Fibroblast of lung (primary cell): ENCODE measurements around the gene LRP10. TPM values are rescaled to one million over a fixed set of nuclear protein-coding genes. Genes with fewer than 3 reads are reported as not detected.
"Not testable (repeated sequence)": the region's sequence is repeated elsewhere in the genome, so short reads cannot be mapped to it uniquely, and the experiment has no call there.

Source experiments
- DNase-seq, 2 donors: peaks; one replicate each; pipeline versions ENCODE4 v3.0.0 to v3.0.0-alpha.2; 2010; ENCODE audit warnings: low read depth in 2 of 2
- H2AFZ ChIP-seq: 2 replicates; pipeline ENCODE4 v1.5.1; 2012; ENCODE audit warnings: low read length, control low read depth, inconsistent platforms
- H3K27ac ChIP-seq: 2 replicates; pipeline ENCODE4 v1.5.1; 2011; ENCODE audit warnings: low read length, control low read depth; ENCODE audit not compliant: insufficient read depth
- H3K27me3 ChIP-seq: 2 replicates; pipeline ENCODE4 v1.5.1; 2011; ENCODE audit warnings: mild to moderate bottlenecking, low read length; ENCODE audit not compliant: control insufficient read depth, insufficient read depth
- H3K36me3 ChIP-seq: 2 replicates; pipeline ENCODE4 v1.5.1; 2011; ENCODE audit warnings: low read length; ENCODE audit not compliant: control insufficient read depth, insufficient read depth
- H3K4me1 ChIP-seq: 2 replicates; pipeline ENCODE4 v1.5.1; 2011; ENCODE audit warnings: low read length; ENCODE audit not compliant: control insufficient read depth, insufficient read depth; ENCODE audit errors: extremely low read depth
- H3K4me2 ChIP-seq: 2 replicates; pipeline ENCODE4 v1.5.1; 2011; ENCODE audit warnings: low read length, control low read depth; ENCODE audit not compliant: insufficient read depth; ENCODE audit errors: extremely low read depth
- H3K4me3 ChIP-seq, 4 experiments: fragments of 200-600 bp in 1 of 4; sonication (generic) in 1 of 4; replicated peaks in 1 of 4; 2 replicates each; pipeline ENCODE4 v1.5.1; 2011 to 2016; ENCODE audit warnings: low read length in 4 of 4, low read depth in 3 of 4, mild to moderate bottlenecking in 3 of 4, control low read depth in 2 of 4, inconsistent platforms in 1 of 4, mixed read lengths in 1 of 4; ENCODE audit not compliant: insufficient read depth in 1 of 4; ENCODE audit errors: control extremely low read depth in 1 of 4
- H3K79me2 ChIP-seq: 2 replicates; pipeline ENCODE4 v1.5.1; 2012; ENCODE audit warnings: mild to moderate bottlenecking, low read length, inconsistent platforms; ENCODE audit not compliant: control insufficient read depth, insufficient read depth
- H3K9ac ChIP-seq: 2 replicates; pipeline ENCODE4 v1.5.1; 2011; ENCODE audit warnings: mild to moderate bottlenecking, low read length, control low read depth; ENCODE audit not compliant: insufficient read depth
- H3K9me3 ChIP-seq: 2 replicates; pipeline ENCODE4 v1.5.1; 2012; ENCODE audit warnings: low read depth, low read length; ENCODE audit not compliant: control insufficient read depth, insufficient read depth
- H4K20me1 ChIP-seq: 2 replicates; pipeline ENCODE4 v1.5.1; 2011; ENCODE audit warnings: low read length; ENCODE audit not compliant: control insufficient read depth, insufficient read depth; ENCODE audit errors: extremely low read depth
- EZH2 ChIP-seq: IDR thresholded peaks from 2 replicates; pipeline ENCODE4 v1.5.1; 2012; ENCODE audit warnings: low read length, control low read depth, mild to moderate bottlenecking; ENCODE audit errors: missing control alignments
- polyA plus RNA-seq, 2 donors: library from polyadenylated mRNA; depleted of rRNA in 1 of 2; stranded (reverse) in 1 of 2; unstranded in 1 of 2; fragments of >200 nt; gene quantifications; 2 replicates each; pipeline ENCODE4 v1.2.1, GENCODE V29; 2011 to 2012; ENCODE audit warnings: missing spikeins in 1 of 2
- total RNA-seq: library from RNA; depleted of rRNA; stranded (reverse); fragments of >200 nt; gene quantifications from 2 replicates; pipeline ENCODE4 v1.2.1, GENCODE V29; 2014
- TF ChIP-seq, protein P1 (sequence below), 2 donors: IDR thresholded peaks in 1 of 2; conservative IDR thresholded peaks in 1 of 2; 1 replicate in 1 of 2; 2 replicates in 1 of 2; pipeline ENCODE4 v1.5.1; 2011 to 2012; ENCODE audit warnings: low read length in 2 of 2, control low read depth in 1 of 2, inconsistent platforms in 1 of 2, low read depth in 1 of 2, mild to moderate bottlenecking in 1 of 2

Gene LRP10
- total and polyA plus RNA-seq, 2 donors (not counting 1 experiment from before 2014, with no cell fraction given): 95.5 to 130 TPM

DNA sequence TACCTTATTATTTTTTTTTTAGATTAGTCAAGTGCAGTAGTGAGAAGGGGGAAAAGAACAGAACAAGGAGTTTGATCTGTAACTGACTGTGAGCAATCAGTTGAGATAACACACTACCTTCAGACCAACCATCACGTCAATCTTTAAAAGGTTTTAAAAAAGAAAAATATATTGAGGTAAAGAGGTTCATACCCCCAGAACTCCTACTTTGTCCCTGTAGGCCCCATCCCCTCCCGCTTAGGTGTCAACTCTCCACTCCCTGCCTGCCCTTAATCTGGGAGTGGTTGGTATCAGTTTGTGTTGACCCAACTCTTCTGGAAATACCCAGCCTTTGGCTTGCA lies 19.0 kb upstream of the LRP10 start:
- peak overlapping the region in 1 of 4 experiments; percentile 62 for H3K4me3 ChIP-seq
- peaks cover 45% of the 10 kb centered on the region for H3K4me1 ChIP-seq
- H3K27me3 ChIP-seq: no peaks in the 10 kb centered on the region
- H3K79me2 ChIP-seq: no peaks in the 10 kb centered on the region
- H4K20me1 ChIP-seq: no peaks in the 10 kb centered on the region
- no peak for TF ChIP-seq EZH2
- TF ChIP-seq, protein P1, sequence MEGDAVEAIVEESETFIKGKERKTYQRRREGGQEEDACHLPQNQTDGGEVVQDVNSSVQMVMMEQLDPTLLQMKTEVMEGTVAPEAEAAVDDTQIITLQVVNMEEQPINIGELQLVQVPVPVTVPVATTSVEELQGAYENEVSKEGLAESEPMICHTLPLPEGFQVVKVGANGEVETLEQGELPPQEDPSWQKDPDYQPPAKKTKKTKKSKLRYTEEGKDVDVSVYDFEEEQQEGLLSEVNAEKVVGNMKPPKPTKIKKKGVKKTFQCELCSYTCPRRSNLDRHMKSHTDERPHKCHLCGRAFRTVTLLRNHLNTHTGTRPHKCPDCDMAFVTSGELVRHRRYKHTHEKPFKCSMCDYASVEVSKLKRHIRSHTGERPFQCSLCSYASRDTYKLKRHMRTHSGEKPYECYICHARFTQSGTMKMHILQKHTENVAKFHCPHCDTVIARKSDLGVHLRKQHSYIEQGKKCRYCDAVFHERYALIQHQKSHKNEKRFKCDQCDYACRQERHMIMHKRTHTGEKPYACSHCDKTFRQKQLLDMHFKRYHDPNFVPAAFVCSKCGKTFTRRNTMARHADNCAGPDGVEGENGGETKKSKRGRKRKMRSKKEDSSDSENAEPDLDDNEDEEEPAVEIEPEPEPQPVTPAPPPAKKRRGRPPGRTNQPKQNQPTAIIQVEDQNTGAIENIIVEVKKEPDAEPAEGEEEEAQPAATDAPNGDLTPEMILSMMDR (conservative IDR thresholded peaks at IDR 0.05 in 1 of 2, IDR thresholded peaks at IDR 0.05 in 1 of 2; ENCODE audit: low read depth in 1 of 2, low read length in 2 of 2): no peak
- H2AFZ ChIP-seq: no peak overlapping the region
- DNase-seq: no peak
- H3K9ac ChIP-seq: no peak overlapping the region
- H3K27ac ChIP-seq: peak overlapping the region; percentile 100
- no peaks in the 10 kb centered on the region for H3K9me3 ChIP-seq
- no peak overlapping the region for H3K4me2 ChIP-seq
- no peaks in the 10 kb centered on the region for H3K36me3 ChIP-seq

- Histone ChIP-seq H3K27me3 (no peaks in the 10 kb centered on the region), H3K4me1 (peaks cover 39% of the 10 kb centered on the region)
- no peak for TF ChIP-seq EZH2
- TF ChIP-seq, protein P1 (conservative IDR thresholded peaks at IDR 0.05 in 1 of 2, IDR thresholded peaks at IDR 0.05 in 1 of 2; ENCODE audit: low read depth in 1 of 2, low read length in 2 of 2): peak; percentile 83 to 86
Observed at GRCh38 chr14:22852940-22853767, 18.4 kb upstream of the LRP10 start.

GRCh38 chr14:22854296-22854695 lies 17.2 kb upstream of the LRP10 start:
- DNase-seq, H2AFZ ChIP-seq, H3K9me3 ChIP-seq, H3K79me2 ChIP-seq, H4K20me1 ChIP-seq, H3K27ac ChIP-seq, H3K9ac ChIP-seq, H3K4me2 ChIP-seq, H3K4me3 ChIP-seq, H3K36me3 ChIP-seq, H3K27me3 ChIP-seq: not testable (repeated sequence)
- H3K4me1 ChIP-seq: peaks cover 32% of the 10 kb centered on the region

More at GRCh38 chr14:22852940-22853767, 18.4 kb upstream of the LRP10 start:
- peak overlapping the region; percentile 100 for H3K27ac ChIP-seq
- peak overlapping the region; percentile 47 for H3K9ac ChIP-seq
- peak; percentile 79 to 89 for DNase-seq
- no peaks in the 10 kb centered on the region for H3K9me3 ChIP-seq
- H3K36me3 ChIP-seq: no peaks in the 10 kb centered on the region
- peak overlapping the region; percentile 8 to 65 (median 36) for H3K4me3 ChIP-seq
- peak overlapping the region; percentile 91 for H3K4me2 ChIP-seq
- H3K79me2 ChIP-seq: no peaks in the 10 kb centered on the region
- H2AFZ ChIP-seq: peak overlapping the region; percentile 69
- no peaks in the 10 kb centered on the region for H4K20me1 ChIP-seq
